ENCODE results near the gene TSLP.

TSLP gene

DNA sequence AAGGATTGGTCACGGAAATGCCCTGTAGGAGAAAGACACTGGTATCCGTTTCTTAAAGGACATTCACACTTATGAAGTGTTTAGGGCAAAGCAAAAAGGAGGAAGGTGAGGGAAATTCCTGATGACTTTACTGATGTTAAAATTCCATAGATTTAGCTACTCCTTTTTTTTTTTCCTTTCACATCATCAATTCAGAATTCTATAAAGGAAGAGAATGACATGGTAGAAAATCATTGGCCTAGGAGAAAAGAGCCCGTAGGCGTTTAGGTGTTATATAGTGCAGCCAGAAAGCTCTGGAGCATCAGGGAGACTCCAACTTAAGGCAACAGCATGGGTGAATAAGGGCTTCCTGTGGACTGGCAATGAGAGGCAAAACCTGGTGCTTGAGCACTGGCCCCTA, at the start of gene TSLP:
Gene TSLP, plus strand, starts transcription at position 301 of the 400 bp plus-strand sequence. CDS start 178 bp downstream, outside the sequence.
- no peak for DNase-seq (ENCODE audit: low spot score)

DNA sequence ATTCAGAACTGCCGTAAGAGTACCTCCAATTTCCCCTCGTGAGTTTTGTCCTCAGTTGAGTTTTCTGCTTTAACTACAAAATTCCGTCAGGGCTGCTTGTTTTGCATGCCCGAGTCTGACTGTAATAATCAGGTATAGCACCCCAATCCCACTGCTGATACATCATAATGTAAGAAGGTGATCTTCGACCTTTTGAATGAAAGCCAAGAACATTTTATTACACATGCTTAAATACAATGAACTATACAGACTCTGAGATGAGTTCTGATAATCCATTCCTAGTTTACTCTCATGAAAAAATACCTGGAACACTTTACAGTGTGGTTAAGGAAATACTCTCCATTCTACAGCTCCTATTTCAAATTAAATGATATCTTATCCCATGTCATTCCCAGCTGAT, 49.2 kb upstream of the TSLP start:
- DNase-seq (ENCODE audit: low spot score), result peak; percentile 32

DNA sequence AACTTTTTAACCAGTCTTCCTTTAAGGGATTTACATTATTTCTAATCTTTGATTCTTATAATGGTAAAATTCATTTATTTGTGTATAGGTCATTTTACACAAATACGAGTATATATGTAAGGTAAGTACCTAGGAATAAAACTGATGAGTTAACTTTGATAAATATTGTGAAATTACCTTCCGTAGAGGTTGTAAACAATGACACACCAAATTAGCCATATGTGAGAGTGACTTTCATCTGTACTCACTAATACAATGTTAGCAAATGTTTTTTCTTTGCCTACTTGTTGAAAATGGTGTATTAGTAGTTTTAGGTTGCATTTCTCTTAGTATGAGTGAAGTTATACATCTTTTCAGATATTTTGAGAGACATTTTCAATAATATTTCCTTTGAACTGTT, 42.6 kb upstream of the TSLP start:
- DNase-seq (ENCODE audit: low spot score), result no peak

- DNase-seq (ENCODE audit: low spot score), result no peak
These were observed 27.6 kb upstream of the TSLP start for GRCh38 chr5:111043712-111044506.

- DNase-seq (ENCODE audit: low spot score), result no peak
These were observed 13.4 kb upstream of the TSLP start for GRCh38 chr5:111058064-111058463.

DNA sequence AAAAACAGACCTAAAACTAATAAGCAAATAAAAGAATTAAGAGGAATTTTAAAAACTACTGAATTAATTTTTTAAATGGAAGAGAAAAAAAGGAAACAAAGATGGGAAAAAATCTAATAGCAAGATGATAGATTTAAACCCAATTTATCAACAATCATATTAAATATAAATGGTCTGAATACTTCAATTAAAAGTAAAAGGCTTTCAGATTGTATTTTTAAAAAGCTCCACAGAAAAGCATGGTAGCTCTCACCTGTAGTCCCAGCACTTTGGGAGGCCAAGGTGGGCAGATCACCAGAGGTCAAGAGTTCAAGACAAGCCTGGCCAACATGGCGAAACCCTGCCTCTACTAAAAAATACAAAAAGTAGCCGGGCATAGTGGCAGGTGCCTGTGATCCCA, 11.3 kb upstream of the TSLP start:
- DNase-seq (ENCODE audit: low spot score), result no peak

DNA sequence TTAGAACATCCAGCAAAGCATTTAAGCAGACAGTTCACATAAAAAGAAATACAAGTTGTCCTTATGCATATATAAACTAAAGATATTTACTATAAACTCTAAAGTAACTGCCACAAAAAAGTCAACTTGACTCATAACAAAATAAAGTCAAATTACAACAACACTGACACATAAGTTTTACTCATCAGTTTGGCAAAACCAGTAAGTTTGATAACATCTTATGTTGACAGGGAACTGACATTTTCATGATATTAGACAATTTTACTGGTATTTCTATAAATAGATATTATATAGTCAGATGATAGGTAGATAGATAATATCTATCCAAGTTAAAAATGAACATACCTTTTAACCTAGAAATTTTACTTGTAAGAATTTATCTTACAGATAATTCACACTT, 9.9 kb upstream of the TSLP start:
- no peak for DNase-seq (ENCODE audit: low spot score)

GRCh38 chr5:111063709-111064322, 7.7 kb upstream of the TSLP start:
- peak; percentile 12 for DNase-seq (ENCODE audit: low spot score)

DNA sequence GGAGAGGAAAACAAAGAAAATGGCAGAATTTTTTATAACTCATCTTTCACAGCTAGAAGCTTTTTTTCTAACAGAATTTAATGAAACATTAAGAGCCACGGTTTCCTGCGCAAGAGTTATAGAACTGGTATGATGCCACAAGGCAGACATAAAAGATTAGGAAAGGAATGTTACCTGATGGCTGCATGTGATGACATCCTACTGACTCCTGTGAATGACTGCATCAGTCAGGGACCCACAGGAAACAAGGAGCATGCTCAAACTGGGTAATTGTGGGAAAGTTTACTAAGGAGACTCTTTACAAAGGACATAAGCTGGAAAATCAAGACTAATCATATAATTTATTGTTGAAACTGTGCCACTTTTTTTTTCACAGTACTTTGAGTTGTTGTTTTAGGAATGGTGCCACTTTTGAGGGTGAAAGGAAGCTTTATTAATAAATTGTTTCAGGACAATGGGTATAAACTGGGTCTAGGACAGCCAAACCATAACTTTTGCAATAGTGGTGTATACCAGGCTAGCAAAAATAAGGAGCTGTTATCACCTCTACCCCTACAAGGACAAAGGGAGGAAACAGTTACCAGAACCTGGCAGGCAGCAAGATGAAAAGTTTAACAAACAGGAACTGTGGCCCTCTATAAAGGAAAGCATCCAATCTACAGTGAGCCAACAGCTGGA, 5.1 kb upstream of the TSLP start:
- DNase-seq (ENCODE audit: low spot score), result no peak

DNA sequence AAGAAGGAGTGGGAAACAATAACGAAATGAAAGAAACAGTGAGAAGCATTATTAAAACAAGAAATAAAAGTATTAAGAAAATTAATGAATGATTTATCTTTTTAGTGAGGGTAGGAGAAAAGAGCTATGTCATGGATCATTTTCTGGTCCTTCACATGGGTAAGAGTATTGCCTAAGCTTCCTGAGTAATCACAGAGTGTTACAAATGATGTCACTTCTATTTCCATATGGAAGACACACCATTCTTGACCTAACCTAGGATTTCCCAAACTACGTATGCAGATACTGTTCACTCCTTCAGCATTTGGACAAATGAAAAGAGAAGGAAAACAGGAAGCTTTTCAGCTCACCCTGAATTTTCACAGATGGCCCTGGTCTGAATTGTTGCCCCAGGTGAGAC, 3.3 kb upstream of the TSLP start:
- no peak for DNase-seq (ENCODE audit: low spot score)

GRCh38 chr5:111069839-111070238, 1.7 kb upstream of the TSLP start:
- no peak for DNase-seq (ENCODE audit: low spot score)

- DNase-seq (ENCODE audit: low spot score), result no peak
These were observed 1.0 kb upstream of the TSLP start for GRCh38 chr5:111070272-111071134.

DNA sequence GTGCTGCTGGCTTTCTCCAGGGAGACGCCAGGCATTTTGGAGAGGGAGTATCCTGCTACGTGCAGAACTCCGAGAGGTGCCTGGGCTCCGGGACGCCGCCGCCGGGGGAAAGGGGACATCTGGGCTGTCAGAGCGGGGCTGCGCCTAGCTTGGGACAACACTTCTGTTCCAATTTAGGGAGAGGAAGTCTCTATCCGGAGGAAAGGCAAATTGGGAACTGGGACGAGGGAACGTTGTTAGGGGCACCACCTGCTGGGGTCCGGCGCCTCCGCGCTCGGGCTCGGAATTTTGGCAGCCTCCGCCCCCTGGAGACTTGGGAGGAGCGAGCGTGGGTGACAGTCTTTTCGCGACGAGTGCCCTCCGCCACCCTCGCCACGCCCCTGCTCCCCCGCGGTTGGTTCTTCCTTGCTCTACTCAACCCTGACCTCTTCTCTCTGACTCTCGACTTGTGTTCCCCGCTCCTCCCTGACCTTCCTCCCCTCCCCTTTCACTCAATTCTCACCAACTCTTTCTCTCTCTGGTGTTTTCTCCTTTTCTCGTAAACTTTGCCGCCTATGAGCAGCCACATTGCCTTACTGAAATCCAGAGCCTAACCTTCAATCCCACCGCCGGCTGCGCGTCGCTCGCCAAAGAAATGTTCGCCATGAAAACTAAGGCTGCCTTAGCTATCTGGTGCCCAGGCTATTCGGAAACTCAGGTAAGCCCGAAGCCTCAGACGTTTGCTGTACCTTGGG, 1.6 kb downstream of the TSLP start:
- peak; percentile 61 for DNase-seq (ENCODE audit: low spot score)

DNA sequence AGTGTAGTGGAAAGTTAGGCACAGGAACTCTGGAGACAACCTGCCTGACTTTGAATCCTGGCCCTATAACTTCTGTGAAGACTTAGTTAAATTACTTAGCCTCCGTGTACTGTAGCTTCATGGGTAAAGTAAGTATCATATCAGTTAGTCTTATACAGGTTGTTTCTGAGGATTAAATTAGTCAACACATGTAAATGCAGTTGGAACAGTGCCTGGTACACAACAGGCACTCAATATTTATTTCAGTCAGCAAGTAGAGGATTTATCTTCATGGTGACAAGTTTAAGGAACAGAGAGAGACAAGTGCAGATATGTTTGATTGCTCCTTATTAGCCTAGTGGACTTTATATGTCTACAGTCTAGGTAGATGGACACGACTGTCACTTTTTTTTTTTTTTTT, 2.7 kb downstream of the TSLP start:
- DNase-seq (ENCODE audit: low spot score), result no peak

GRCh38 chr5:111075520-111075919, 4.0 kb downstream of the TSLP start:
- no peak for DNase-seq (ENCODE audit: low spot score)

DNA sequence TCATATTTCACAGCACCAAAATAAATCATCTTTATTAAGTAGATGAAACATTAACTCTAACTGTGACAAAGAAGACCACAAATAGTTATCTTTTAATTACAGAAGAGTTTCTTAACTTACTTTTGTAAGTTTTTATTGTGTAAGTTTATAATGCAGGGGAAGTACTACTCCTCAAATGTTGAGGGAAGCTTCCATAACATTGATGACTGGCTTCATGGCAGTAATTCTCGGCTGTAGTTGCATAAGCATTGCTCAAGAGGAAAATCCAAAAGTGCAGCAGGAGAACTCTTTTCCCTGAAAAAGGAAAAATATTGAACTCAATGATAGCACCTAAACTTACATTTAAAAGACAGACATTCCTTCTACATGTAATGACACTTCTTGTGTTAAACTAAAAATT, 4.6 kb downstream of the TSLP start:
- no peak for DNase-seq (ENCODE audit: low spot score)

DNA sequence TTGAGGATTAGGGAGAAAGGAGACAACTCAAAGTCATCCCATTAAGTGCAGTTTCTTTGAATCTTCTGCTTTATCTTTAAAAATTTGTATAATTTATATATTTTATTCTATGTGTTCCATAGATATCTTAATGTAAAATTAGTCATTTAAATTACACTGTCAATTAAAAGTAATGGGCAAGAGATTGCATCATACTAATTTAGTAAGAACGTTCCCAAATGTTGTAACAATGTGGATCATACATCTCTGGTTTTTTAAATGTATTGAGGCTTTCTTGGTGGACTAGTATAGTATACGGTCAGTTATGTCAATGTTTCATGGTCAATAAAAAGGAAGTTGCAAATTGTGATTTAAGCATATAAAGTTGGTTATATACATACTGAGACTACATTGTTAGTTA, 6.2 kb downstream of the TSLP start:
- no peak for DNase-seq (ENCODE audit: low spot score)

DNA sequence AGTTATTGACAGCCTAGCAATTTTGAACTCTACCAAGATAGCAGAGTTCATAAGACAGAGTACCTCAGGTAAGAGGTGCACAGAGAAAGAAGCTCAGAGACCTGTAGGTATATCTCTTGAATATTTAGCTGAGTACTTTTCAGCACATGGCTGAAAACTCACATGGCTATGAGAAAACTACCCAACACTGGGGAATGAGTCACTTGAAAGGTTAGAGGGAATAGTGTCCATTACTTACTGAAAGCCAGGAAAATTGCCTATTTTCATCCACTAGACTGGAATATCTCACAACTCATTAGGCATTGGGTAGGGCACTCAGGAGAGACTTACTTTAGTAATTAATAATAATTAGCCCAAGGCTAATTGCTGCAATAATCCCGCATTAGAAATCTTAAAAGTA, 8.3 kb downstream of the TSLP start:
- no peak for DNase-seq (ENCODE audit: low spot score)

DNA sequence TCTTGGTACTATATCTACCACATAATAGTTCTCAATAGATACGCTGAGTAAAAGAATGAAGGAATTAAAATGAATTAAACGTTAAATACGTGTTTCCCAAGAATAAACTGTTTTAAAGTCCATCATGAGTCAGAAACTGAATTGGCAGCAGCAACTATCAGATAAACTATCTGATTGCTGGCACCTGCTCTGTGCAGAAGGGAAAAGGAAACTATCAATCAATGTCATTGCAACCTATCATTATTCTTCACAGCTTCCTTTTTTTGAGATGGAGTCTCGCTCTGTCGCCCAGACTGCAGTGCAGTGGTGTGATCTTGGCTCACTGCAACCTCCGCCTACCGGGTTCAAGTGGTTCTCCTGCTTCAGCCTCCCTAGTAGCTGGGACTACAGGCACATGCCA, 11.8 kb downstream of the TSLP start:
- no peak for DNase-seq (ENCODE audit: low spot score)

DNA sequence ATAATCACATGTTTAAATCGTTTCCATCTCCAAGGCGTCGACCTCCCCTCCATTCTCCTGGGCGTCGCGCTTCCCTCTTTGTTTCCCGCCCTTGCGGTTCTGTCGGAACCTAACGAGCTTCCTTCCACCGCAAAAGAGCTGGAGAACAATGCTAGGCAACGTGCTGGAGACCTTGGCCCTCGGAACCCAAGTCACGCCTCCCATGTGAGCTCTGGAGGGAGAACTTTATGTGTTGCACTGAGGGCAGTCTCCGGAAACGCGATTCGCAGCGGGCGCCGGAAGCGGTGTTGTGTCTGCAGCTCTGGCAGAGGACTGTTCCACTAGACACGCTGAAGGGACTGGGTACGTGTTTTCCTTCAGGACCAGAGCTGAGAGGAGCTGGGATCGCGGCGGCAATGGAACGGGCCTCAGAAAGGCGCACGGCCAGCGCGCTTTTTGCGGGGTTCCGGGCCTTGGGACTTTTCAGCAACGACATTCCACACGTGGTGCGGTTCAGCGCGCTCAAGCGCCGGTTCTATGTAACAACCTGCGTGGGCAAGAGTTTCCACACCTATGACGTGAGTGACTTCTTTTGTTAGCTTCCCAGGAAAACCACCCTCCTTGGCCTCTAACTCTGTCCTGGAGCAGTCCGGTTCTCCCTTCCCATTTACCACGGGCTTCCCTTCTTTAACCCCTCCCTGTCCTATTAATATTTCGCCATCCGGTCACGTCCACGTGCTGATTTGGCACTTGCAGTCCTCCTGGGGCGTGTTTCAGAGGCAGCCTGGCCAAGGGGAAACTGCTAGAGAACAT, 20.7 kb downstream of the TSLP start, which contains the start of gene WDR36:
Gene WDR36, plus strand, starts transcription at position 287 of the 792 bp plus-strand sequence. Its CDS starts 109 bp downstream, at position 396.
- peak; percentile 94 for DNase-seq (ENCODE audit: low spot score)

- no peak for DNase-seq (ENCODE audit: low spot score)
These were observed 24.5 kb downstream of the TSLP start for GRCh38 chr5:111095982-111096381.
